Activated naive CD4-positive, alpha-beta T cell treated with anti-CD3 and anti-CD28 coated beads for 36 hours (primary cell): ENCODE measurements around the gene NODAL. TPM values are rescaled to one million over a fixed set of nuclear protein-coding genes. Genes with fewer than 3 reads are reported as not detected.
"Not testable (repeated sequence)": the region's sequence is repeated elsewhere in the genome, so short reads cannot be mapped to it uniquely, and the experiment has no call there.

Experiments
- CTCF ChIA-PET: fragments of 350-600 bp; sonication (Branson Sonifier 250); formaldehyde crosslinking; loops from one replicate; lab custom pipeline; 2021; ENCODE audit warnings: antibody characterized with exemption; lab: Charles Lee
- DNase-seq: peaks from one replicate; pipeline ENCODE4 v3.0.0-alpha.2; 2020
- H3K27ac Mint-ChIP-seq: one replicate; pipeline ENCODE4 v1.8.0; 2021; ENCODE audit warnings: mild to moderate bottlenecking, mixed read lengths
- H3K27me3 Mint-ChIP-seq: one replicate; pipeline ENCODE4 v1.8.0; 2021; ENCODE audit warnings: low read depth, mixed read lengths
- H3K36me3 Mint-ChIP-seq: one replicate; pipeline ENCODE4 v1.8.0; 2021; ENCODE audit warnings: low read depth, mixed read lengths
- H3K4me1 Mint-ChIP-seq: one replicate; pipeline ENCODE4 v1.8.0; 2021; ENCODE audit warnings: low read depth, mixed read lengths
- H3K4me3 Mint-ChIP-seq: one replicate; pipeline ENCODE4 v1.8.0; 2021; ENCODE audit warnings: mild to moderate bottlenecking, moderate library complexity, mixed read lengths
- H3K9me3 Mint-ChIP-seq: one replicate; pipeline ENCODE4 v1.8.0; 2021; ENCODE audit warnings: mixed read lengths
- intact Hi-C: fragments of 100-400 bp; cut with micrococcal nuclease; formaldehyde crosslinking; loops from one replicate; pipeline ENCODE4 v1.15.1; 2023
- total RNA-seq, 2 experiments: library from RNA; stranded (reverse); gene quantifications; one replicate each; pipeline ENCODE4 v1.2.3, GENCODE V29; 2021

The NODAL gene
- total RNA-seq, result not detected

DNA sequence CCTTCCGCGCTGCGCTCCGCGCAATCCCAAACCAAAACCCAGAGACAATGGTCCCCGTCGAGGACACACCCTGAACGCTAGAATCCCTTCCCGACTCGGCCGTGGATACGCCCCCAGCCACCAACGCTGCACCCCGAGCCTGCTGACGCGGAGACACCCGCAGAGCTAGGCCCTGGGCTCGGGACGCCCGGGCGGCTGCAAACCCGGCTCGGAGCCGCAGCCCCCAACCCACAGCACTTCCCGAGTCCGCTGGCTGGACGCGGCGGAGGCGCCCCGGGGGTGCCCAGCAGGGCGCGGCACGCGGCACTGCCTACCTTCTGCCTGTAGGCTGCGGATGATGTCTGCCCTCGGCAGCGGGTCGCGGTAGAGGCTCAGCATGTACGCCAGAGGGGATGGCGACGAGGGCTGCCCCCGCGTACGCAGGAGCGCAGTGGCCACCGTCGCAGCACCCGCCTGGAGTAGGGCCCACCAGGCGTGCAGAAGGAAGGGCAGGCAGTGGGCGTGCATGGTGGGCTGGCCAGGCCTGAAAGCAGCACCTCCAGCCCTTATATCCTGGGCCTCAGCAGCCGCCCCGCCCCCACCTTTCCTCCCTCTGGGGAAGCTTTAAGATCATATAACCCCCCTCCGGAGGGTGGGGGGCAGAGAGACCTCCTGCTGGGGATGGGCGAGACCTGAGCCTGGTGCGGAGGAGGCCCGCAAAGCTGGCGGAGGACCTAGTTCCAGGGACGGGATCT is at the start of gene NODAL:
Gene NODAL, minus strand, starts transcription at position 521 of the 734 bp plus-strand sequence. Its CDS starts 14 bp downstream, at position 507.
- CTCF ChIA-PET, result interaction anchor here (0.6 to 1.5 kb wide), 2 partner anchors 14 to 176 kb away, joined by 3 to 4 read pairs; no protein-coding TSS in a partner anchor
- H3K4me1 Mint-ChIP-seq, result peaks cover 8% of the 10 kb centered on the region
- no peak within 1 kb of the TSS for H3K27ac Mint-ChIP-seq
- H3K9me3 Mint-ChIP-seq, result no peaks in the 10 kb centered on the region
- H3K36me3 Mint-ChIP-seq, result no peaks in the 10 kb centered on the region
- no peak for DNase-seq
- peaks cover 39% of the 10 kb centered on the region for H3K27me3 Mint-ChIP-seq
- H3K4me3 Mint-ChIP-seq, result peak within 1 kb of the TSS; percentile 49
- intact Hi-C loops, result no loop called here

DNA sequence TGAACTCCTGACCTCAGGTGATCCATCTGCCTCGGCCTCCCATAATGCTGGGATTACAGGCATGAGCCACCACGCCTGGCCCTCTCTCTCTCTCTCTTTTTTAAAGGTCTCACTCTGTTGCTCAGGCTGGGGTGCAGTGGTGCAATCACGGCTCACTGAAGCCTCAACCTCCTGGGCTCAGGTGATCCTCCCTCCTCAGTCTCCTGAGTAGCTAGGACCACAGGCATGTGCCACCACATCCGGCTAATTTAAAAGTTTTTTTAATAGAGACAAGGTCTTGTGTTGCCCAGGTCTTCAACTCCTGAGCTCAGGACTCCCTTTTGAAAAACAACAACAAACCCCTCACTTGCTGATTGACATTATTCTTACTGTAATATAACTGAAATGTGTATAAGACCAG is 48.7 kb upstream of the NODAL start:
- H3K4me3 Mint-ChIP-seq, result no peak overlapping the region
- CTCF ChIA-PET, result interaction anchor here (1.2 to 2.4 kb wide), 2 partner anchors 29 to 109 kb away, joined by 3 to 8 read pairs; no protein-coding TSS in a partner anchor
- peaks cover 10% of the 10 kb centered on the region for H3K4me1 Mint-ChIP-seq
- H3K9me3 Mint-ChIP-seq, result no peaks in the 10 kb centered on the region
- no peaks in the 10 kb centered on the region for H3K36me3 Mint-ChIP-seq
- H3K27ac Mint-ChIP-seq, result no peak overlapping the region
- intact Hi-C loops, result no loop called here
- H3K27me3 Mint-ChIP-seq, result no peaks in the 10 kb centered on the region
- no peak for DNase-seq

DNA sequence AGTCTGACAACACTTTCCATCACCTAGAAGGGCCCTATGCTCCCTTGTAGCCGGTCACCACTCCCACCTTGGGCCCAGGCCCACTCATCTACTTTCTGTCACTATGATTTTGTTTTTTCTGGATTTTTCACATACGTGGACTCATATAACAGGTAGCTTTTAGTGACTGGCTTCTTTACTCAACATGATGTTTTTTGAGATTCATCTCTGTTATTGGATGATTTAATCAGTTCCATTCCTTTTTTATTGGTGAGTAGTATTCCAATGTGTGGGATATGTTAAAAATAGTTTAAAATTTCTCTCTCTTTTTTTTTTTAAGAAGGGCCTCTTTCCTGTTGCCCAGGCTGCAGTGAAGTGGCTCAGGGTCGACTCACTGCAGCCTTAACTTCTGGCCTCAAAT is 46.3 kb upstream of the NODAL start:
- Mint-ChIP-seq H3K4me3 (no peak overlapping the region), H3K4me1 (no peaks in the 10 kb centered on the region), H3K36me3 (no peaks in the 10 kb centered on the region), H3K27me3 (no peaks in the 10 kb centered on the region), H3K27ac (no peak overlapping the region), H3K9me3 (no peaks in the 10 kb centered on the region)
- intact Hi-C loops, result no loop called here
- DNase-seq, result no peak
- CTCF ChIA-PET, result interaction anchor here (0.6 to 2.4 kb wide), 2 partner anchors 26 to 270 kb away, joined by 3 to 8 read pairs; no protein-coding TSS in a partner anchor

DNA sequence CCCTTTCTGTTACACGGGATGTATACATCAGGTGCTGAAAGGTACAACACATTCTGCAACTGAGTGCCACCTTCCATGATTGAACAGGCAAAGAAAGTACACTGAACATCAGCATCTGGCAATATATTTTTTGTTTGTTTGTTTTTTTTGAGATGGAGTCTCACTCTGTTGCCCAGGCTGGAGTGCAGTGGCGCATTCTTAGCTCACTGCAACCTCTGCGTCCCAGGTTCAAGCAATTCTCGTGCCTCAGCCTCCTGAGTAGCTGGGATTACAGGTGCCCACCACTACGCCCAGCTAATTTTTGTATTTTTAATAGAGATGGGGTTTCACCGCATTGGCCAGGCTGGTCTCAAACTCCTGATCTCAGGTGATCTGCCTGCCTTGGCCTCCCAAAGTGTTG is 42.4 kb upstream of the NODAL start:
- H3K27me3 Mint-ChIP-seq, H3K4me3 Mint-ChIP-seq, H3K36me3 Mint-ChIP-seq, H3K27ac Mint-ChIP-seq, H3K9me3 Mint-ChIP-seq, DNase-seq, CTCF ChIA-PET, intact Hi-C loops: not testable (repeated sequence)
- H3K4me1 Mint-ChIP-seq, result peaks cover 19% of the 10 kb centered on the region

DNA sequence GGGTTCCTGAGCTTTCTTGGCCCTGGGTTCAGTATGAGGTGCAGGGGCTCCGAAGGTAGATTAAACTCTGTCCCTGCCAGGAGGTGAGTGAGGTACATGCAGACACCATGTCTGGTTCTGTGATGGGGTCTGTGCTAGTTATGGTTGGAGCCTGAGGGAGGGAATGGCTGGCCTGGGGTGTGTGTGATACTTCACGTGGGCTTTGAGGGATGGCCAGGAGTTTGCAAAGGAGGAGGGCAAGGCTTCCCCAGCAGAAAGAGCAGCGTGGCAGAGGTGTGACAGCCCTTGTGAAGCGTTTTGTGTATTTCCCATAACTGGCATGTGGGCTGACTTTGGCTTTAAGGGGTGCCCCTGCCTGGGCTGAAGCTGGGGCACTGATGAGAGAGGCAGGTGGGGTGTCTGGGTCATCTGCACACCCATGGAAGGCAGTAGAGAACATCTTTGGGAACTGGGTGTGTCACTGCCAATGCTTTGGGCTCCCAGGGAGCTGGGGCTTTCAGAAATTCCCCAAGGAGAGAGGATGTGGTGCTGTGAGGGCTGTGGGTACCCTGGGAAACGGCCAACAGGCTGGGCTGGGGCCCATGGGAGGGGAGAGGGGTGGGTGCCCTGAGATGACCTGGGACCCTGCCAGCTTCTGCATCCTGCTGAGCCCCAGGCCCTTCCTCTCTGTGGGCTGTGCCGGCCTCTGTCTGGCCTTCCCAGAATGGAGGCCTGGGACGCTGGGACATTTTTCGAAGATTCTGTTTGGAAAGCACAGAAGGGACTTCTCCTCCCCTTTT is 41.7 kb upstream of the NODAL start:
- Mint-ChIP-seq H3K27ac (no peak overlapping the region), H3K36me3 (no peaks in the 10 kb centered on the region), H3K4me3 (no peak overlapping the region), H3K4me1 (peaks cover 19% of the 10 kb centered on the region), H3K9me3 (no peaks in the 10 kb centered on the region), H3K27me3 (peaks cover 6% of the 10 kb centered on the region)
- intact Hi-C loops, result no loop called here
- DNase-seq, result no peak
- CTCF ChIA-PET, result no interaction called here

DNA sequence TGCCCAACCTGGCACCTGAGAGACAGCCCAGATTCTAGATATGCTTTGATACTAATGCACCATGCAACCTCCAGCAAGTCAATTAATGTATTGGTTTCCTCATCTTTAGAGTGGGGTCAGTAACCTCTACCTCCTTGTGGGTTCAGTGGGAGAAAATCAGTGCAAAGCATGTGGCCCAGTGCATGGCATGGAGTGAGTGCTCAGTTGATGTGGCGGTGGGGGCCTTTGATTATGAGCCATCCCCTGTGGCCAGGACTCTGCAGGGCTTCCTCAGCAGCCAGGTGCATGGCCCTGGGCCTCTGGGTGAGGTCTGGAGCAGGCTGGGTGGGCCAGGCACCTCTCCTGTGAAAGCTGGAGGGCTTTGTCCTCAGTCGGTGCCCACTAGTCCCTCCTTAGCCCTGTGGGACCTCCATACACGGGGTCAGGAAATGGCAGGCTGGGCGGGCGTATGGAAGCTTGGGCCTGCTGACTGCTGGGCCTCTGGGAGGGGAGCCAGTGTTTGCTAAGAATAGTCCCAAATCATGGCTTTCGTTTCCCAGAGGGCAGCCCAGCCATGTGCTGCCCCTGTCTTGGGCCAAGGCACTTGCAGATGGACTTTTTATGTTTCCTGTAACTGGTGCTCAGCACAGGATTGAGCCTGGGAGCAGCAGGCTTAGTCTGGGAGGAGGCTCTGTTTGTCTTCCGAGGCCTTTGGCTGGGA is 40.5 kb upstream of the NODAL start:
- no peak for DNase-seq
- Mint-ChIP-seq H3K4me1 (peaks cover 30% of the 10 kb centered on the region), H3K9me3 (no peaks in the 10 kb centered on the region), H3K4me3 (no peak overlapping the region), H3K36me3 (no peaks in the 10 kb centered on the region), H3K27me3 (peaks cover 9% of the 10 kb centered on the region), H3K27ac (no peak overlapping the region)
- CTCF ChIA-PET, result no interaction called here
- intact Hi-C loops, result no loop called here

DNA sequence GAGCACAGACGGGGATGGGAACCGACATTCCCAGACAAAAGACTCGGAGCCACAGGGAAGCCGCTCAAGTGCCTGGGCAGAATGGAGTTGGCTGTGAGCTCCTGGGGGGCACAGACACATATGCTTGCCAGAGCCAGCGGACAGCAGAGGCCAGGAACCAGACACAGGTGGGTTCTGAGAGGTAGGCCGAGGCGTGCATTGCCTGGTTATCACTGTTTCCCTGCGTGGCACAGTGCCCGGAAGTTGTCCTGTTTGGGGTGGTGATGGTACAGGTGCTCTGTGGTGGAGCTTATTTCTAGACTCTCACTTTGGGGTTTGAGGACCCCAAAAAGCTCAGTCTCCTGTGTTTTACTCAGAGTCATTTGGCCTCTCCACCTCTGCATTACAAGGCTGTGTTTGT is 39.6 kb upstream of the NODAL start:
- Mint-ChIP-seq H3K27me3 (peaks cover 17% of the 10 kb centered on the region), H3K36me3 (no peaks in the 10 kb centered on the region), H3K9me3 (no peaks in the 10 kb centered on the region), H3K4me3 (no peak overlapping the region), H3K27ac (no peak overlapping the region), H3K4me1 (peaks cover 38% of the 10 kb centered on the region)
- no peak for DNase-seq
- intact Hi-C loops, result no loop called here
- CTCF ChIA-PET, result no interaction called here

DNA sequence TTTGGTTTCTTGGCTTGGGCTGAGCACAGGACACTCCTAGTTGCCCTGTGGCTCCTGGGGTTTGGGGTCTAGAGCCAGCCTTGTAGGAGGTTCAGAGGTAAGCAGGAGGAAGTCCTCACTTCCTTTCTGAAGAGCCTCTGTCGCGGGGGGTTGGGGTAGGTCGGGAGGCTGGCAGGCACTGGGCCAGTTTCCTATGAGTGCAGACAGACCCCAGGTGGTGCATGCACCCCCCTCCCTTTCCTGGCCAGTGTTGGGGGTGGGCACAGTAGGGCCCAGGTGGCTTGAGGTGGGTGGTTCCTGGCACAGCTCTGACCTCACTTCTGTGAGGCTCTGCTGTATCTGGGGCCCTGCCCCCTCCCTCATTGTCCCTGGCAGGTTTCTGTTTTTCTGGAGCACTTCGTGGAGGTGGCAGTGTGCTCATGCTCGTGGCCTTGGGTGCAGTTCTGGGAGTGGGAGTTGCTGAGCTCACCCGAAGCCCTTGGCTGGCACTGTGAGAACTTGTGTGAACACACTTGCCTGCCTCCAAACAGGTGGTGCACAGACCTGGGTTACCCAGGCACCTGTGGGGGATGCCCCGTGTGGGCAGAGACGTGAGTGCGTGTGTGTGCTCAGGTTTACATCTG is 38.9 kb upstream of the NODAL start:
- Mint-ChIP-seq H3K9me3 (no peaks in the 10 kb centered on the region), H3K27me3 (peaks cover 24% of the 10 kb centered on the region), H3K4me1 (peaks cover 42% of the 10 kb centered on the region), H3K4me3 (peak overlapping the region; percentile 17), H3K36me3 (no peaks in the 10 kb centered on the region), H3K27ac (no peak overlapping the region)
- CTCF ChIA-PET, result interaction anchor here (1.2 kb wide), 1 partner anchor 19 kb away, joined by 4 read pairs; no protein-coding TSS in a partner anchor
- DNase-seq, result peak; percentile 25
- intact Hi-C loops, result no loop called here

DNA sequence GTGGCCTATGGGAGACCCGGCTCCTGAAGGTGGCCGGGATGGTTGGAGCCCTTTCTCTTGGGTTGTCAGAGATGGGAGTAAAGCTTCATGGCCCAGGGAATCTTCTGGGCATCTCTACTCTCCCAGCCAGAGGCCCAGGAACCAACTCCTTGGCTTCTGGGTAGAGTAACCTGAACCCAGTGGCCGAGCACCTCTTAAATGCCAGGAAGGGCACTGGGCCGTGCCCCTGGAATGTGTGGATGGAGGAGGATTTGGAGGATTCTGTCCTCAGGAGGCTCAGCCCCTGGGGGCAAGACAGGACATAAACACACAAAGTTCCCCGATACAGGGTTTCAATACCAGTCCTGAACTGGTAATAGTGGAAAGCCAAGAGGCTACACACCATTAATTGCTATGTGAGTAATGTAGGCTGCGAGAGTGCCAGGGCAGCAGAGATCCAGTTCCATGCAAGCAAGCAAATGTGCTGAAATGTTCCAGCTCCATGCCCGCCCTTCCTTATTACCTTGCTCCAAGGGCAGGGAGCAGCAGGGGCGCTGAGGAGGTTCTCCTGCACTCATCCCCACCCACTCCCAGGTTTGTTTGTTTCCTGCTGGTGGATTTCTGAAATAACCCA is 38.3 kb upstream of the NODAL start:
- intact Hi-C loops, result loop anchor here (5.0 kb wide), 3 partner anchors 207 to 368 kb away; partner anchors contain the start of gene PPA1
- Mint-ChIP-seq H3K27ac (no peak overlapping the region), H3K4me3 (peak overlapping the region; percentile 17), H3K27me3 (peaks cover 29% of the 10 kb centered on the region), H3K36me3 (no peaks in the 10 kb centered on the region), H3K9me3 (no peaks in the 10 kb centered on the region), H3K4me1 (peaks cover 43% of the 10 kb centered on the region)
- CTCF ChIA-PET, result interaction anchor here (1.2 kb wide), 1 partner anchor 18 kb away, joined by 4 read pairs; no protein-coding TSS in a partner anchor
- no peak for DNase-seq

DNA sequence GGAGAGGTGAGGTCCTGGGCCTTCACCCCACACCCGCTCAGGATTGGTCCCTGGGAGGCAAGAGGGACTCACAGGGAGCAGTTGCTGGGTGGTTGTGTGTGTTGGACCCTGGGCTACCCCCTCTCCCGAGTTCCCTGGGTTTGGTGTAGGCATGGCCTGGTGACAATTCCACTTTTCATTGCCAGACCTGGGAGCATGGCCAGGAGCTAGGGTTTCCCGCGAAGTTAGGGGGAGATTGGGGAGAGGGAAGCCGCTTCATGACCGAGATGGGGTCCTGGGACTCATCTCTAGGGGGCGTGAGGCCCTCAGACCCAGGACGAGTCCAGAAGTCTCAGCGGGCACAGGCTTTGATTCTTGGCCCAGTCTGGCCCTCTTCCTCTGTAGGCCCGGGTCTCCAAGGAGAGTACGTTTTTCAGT is 37.7 kb upstream of the NODAL start:
- Mint-ChIP-seq H3K4me3 (peak overlapping the region; percentile 17), H3K36me3 (no peaks in the 10 kb centered on the region), H3K4me1 (peaks cover 43% of the 10 kb centered on the region), H3K27me3 (peaks cover 29% of the 10 kb centered on the region), H3K27ac (no peak overlapping the region), H3K9me3 (no peaks in the 10 kb centered on the region)
- intact Hi-C loops, result loop anchor here (5.0 kb wide), 3 partner anchors 207 to 368 kb away; partner anchors contain the start of gene PPA1
- CTCF ChIA-PET, result no interaction called here
- no peak for DNase-seq
